GM10266 (cell line): ENCODE results near the gene DUSP22.
"Not testable (repeated sequence)": the region's sequence is repeated elsewhere in the genome, so short reads cannot be mapped to it uniquely, and the experiment has no call there.

Experiments
- DNase-seq: peaks from one replicate; pipeline ENCODE4 v3.0.0; 2012; ENCODE audit errors: extremely low spot score
- TF ChIP-seq, protein P1 (sequence below): IDR thresholded peaks from 2 replicates; pipeline ENCODE4 v1.5.1; 2012; ENCODE audit warnings: mild to moderate bottlenecking, low read depth; ENCODE audit not compliant: control insufficient read depth, insufficient read depth; ENCODE audit errors: missing control alignments

DUSP22 gene

GRCh38 chr6:374956-375355 is 82.7 kb downstream of the DUSP22 start:
- TF ChIP-seq, protein P1, sequence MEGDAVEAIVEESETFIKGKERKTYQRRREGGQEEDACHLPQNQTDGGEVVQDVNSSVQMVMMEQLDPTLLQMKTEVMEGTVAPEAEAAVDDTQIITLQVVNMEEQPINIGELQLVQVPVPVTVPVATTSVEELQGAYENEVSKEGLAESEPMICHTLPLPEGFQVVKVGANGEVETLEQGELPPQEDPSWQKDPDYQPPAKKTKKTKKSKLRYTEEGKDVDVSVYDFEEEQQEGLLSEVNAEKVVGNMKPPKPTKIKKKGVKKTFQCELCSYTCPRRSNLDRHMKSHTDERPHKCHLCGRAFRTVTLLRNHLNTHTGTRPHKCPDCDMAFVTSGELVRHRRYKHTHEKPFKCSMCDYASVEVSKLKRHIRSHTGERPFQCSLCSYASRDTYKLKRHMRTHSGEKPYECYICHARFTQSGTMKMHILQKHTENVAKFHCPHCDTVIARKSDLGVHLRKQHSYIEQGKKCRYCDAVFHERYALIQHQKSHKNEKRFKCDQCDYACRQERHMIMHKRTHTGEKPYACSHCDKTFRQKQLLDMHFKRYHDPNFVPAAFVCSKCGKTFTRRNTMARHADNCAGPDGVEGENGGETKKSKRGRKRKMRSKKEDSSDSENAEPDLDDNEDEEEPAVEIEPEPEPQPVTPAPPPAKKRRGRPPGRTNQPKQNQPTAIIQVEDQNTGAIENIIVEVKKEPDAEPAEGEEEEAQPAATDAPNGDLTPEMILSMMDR = no peak
- no peak for DNase-seq

DNA sequence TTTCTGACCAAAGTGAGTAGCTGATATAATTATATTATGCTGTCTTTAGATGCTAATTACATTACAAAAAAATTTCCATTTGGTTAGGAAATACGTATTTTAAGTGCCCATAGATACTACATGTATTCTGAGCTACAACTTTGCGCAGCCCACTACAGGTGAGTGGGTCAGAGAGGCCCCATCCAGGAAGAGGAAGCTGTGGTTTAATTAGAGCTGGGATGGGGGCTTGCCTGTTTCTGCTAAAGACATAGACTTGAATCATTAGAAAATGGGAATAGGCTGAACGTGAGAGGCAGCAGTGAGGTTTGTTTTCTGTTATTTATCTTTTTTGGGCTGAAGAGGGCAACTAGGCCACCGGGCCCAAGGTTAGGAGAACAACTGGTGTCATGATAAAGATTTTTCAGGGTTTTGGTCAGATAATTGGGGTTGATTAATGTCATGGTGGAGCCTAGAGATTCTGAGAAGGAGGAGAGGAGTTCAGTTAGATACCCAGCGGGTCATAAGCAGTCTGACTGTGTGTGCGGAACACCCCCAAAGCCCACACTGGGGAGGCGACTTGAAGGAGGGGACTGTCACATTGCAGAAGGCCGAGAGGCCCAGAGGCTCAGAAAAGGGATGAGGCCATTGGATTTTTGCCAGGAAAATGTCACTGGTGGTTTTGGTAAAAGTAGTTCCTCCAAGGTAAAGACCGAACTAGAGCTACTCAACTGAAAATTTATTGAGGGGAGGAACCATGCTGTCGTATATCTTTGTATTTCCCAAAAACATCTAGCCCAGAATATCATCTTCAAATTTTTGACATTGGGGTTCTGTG is 84.7 kb downstream of the DUSP22 start:
- DNase-seq = no peak
- TF ChIP-seq, protein P1 = no peak

- not testable (repeated sequence) for DNase-seq
These were observed 85.3 kb downstream of the DUSP22 start for GRCh38 chr6:377641-378020.

- TF ChIP-seq, protein P1 = no peak
- DNase-seq = no peak
These were observed 86.0 kb downstream of the DUSP22 start for GRCh38 chr6:378090-378957.

DNA sequence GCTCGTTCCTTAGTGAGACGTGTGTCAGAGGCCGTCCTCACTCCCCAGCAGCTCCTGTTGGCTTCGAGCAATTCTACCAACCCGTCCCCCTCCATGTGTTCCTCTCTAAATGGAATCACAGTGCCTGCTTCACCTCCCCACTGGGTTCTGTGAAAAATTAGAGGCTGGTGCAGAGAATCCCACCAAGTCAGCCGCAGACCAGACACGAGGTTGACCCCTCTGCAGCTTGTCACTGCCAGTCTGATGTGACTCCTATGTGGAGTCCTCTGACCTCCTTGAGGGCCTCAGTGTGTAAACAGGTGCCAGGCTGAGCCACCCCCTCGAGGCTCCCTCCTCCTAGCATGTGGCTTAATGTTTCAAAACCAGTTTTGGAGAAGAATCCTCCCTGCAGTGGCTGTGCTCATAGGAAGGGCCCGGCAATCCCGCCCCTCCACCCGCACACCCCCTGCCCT is 86.7 kb downstream of the DUSP22 start:
- no peak for DNase-seq
- TF ChIP-seq, protein P1 = no peak

DNA sequence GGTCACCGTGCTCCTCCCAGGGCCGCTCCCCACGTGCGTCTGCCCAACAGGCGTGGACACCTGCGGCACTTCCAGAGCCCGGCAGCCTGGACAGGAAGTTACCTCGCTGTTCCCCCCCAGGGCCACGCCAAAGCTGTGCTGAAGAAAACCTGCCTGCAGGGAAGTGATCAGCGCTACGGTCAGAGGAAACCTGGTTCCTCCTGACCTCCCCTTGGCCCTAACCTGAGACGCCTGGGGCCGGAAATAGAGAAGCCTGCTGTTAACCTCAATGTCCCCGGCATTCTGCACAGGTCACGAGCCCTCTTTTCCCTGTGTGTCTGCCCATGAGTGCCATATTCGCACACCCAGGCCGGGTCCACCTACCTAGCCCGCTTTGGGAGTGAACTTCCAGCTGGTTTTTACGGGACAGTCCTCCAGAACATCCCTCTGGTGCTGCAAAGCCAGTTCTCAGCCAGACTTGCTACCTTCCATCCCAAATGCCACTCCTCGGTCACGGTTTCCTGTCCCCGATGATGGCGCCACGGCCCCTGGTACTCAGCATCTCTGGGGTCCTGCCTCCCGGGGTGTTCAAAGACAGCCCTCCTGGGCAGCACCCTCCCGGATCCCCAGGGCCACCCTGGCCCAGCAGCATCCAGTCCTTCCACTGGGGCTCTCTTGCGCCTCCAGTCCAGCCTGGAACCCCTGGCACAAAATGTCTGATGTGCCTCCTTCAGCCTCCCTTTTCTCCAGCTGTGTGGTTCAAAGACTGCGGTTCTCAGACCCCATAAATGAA is 87.3 kb downstream of the DUSP22 start:
- DNase-seq = no peak
- TF ChIP-seq, protein P1 = no peak

- TF ChIP-seq, protein P1 = no peak
- no peak for DNase-seq
These were observed 88.2 kb downstream of the DUSP22 start for GRCh38 chr6:380234-381218.
